Gastrocnemius medialis (tissue), 4 donors: Measurements from ENCODE around the gene RIN1.
"Not testable (repeated sequence)": the region's sequence is repeated elsewhere in the genome, so short reads cannot be mapped to it uniquely, and the experiment has no call there.

Experiments used
- CTCF ChIP-seq, 5 experiments: fragments of 450-650 bp in 3 of 5; fragments of 200-600 bp in 2 of 5; sonication (generic) in 2 of 5; IDR thresholded peaks in 4 of 5; conservative IDR thresholded peaks in 1 of 5; 1 replicate in 4 of 5; 2 replicates in 1 of 5; pipeline ENCODE4 v1.5.1; 2016 to 2019; ENCODE audit warnings: antibody characterized with exemption in 5 of 5, mild to moderate bottlenecking in 3 of 5, moderate library complexity in 3 of 5
- POLR2A ChIP-seq, 2 donors: fragments of 450-650 bp; IDR thresholded peaks; one replicate each; pipeline ENCODE4 v1.6.1; 2017; ENCODE audit warnings: antibody characterized with exemption in 2 of 2, mild to moderate bottlenecking in 2 of 2, moderate library complexity in 2 of 2

- not testable (repeated sequence) for TF ChIP-seq CTCF (IDR thresholded peaks at IDR 0.05 in 4 of 5, conservative IDR thresholded peaks at IDR 0.05 in 1 of 5); POLR2A (IDR thresholded peaks at IDR 0.05)
These were observed 14.5 kb upstream of the RIN1 start for GRCh38 chr11:66350560-66351235.
